H1 (cell line): ENCODE data around the gene TANC1. TPM values are rescaled to one million over a fixed set of nuclear protein-coding genes. Genes with fewer than 3 reads are reported as not detected.

Source experiments
- CTCF ChIA-PET: fragments of 300-600 bp; sonication (Branson Sonifier 250); formaldehyde crosslinking; loops from one replicate; lab custom pipeline; 2021; ENCODE audit not compliant: partially characterized antibody; lab: Charles Lee
- POLR2A ChIA-PET: fragments of 300-600 bp; sonication (Branson Sonifier 250); formaldehyde crosslinking; loops from one replicate; lab custom pipeline; 2021; ENCODE audit warnings: inconsistent platforms; ENCODE audit not compliant: partially characterized antibody; lab: Charles Lee
- DNase-seq, 2 experiments: peaks; one replicate each; pipeline versions ENCODE4 v3.0.0 to v3.0.0-alpha.2; 2010 to 2022; ENCODE audit warnings: low spot score in 2 of 2, low read depth in 1 of 2, mixed read lengths in 1 of 2
- FAIRE-seq: peaks from 2 replicates; lab custom pipeline; 2011; peaks lifted over from hg19 to GRCh38; lab: Jason Lieb, UNC
- H2AFZ ChIP-seq: 2 replicates; pipeline ENCODE4 v1.8.1; 2012; ENCODE audit warnings: low read length, inconsistent platforms
- H2AK5ac ChIP-seq: 2 replicates; pipeline ENCODE4 v1.6.1; 2013; ENCODE audit warnings: low read depth, low read length
- H2BK120ac ChIP-seq: replicated peaks from 2 replicates; pipeline ENCODE3; 2013; ENCODE audit warnings: low read depth, low read length, inconsistent platforms
- H2BK12ac ChIP-seq: 2 replicates; pipeline ENCODE4 v1.6.1; 2013; ENCODE audit warnings: low read depth, low read length
- H2BK15ac ChIP-seq: 2 replicates; pipeline ENCODE4 v1.6.1; 2013; ENCODE audit warnings: low read length
- H2BK20ac ChIP-seq: 2 replicates; pipeline ENCODE4 v1.6.1; 2013; ENCODE audit warnings: low read length
- H2BK5ac ChIP-seq: 2 replicates; pipeline ENCODE4 v1.6.1; 2013; ENCODE audit warnings: low read depth, low read length
- H3K14ac ChIP-seq: 2 replicates; pipeline ENCODE4 v1.6.1; 2013; ENCODE audit warnings: inconsistent platforms; ENCODE audit not compliant: insufficient read length
- H3K18ac ChIP-seq: 2 replicates; pipeline ENCODE4 v1.6.1; 2013; ENCODE audit warnings: low read length; ENCODE audit errors: extremely low read depth
- H3K23ac ChIP-seq: 2 replicates; pipeline ENCODE4 v1.6.1; 2013; ENCODE audit warnings: inconsistent platforms; ENCODE audit not compliant: insufficient read length
- H3K23me2 ChIP-seq: 2 replicates; pipeline ENCODE4 v1.6.1; 2013; ENCODE audit warnings: low read depth, low read length
- H3K27ac ChIP-seq: 2 replicates; pipeline ENCODE4 v1.6.1; 2011; ENCODE audit warnings: low read depth, low read length, inconsistent platforms
- H3K27me3 ChIP-seq, 4 experiments: replicated peaks in 1 of 4; 1 replicate in 1 of 4; 2 replicates in 3 of 4; pipeline versions ENCODE4 v1.6.1 to v1.8.1; 2011 to 2013; ENCODE audit warnings: low read length in 3 of 4, mild to moderate bottlenecking in 3 of 4, inconsistent platforms in 2 of 4, mixed read lengths in 2 of 4, moderate library complexity in 1 of 4; ENCODE audit not compliant: control insufficient read depth in 3 of 4, insufficient read depth in 3 of 4; ENCODE audit errors: extremely low read depth in 1 of 4
- H3K36me3 ChIP-seq, 4 experiments: 2 replicates each; pipeline versions ENCODE4 v1.6.1 to v1.8.1; 2011 to 2013; ENCODE audit warnings: mild to moderate bottlenecking in 4 of 4, low read length in 3 of 4, moderate library complexity in 2 of 4, control low read depth in 1 of 4, inconsistent platforms in 1 of 4; ENCODE audit not compliant: insufficient read depth in 4 of 4, control insufficient read depth in 2 of 4
- H3K4ac ChIP-seq: replicated peaks from 2 replicates; pipeline ENCODE3; 2013; ENCODE audit warnings: low read length, low read depth, mixed read lengths, inconsistent platforms; ENCODE audit not compliant: insufficient read length
- H3K4me1 ChIP-seq, 4 experiments: replicated peaks in 1 of 4; 1 replicate in 1 of 4; 2 replicates in 3 of 4; pipeline versions ENCODE4 v1.6.1 to v1.8.1; 2011 to 2013; ENCODE audit warnings: low read length in 3 of 4, inconsistent platforms in 2 of 4, mixed read lengths in 1 of 4; ENCODE audit not compliant: insufficient read depth in 4 of 4, control insufficient read depth in 3 of 4
- H3K4me2 ChIP-seq, 2 experiments: 2 replicates each; pipeline versions ENCODE4 v1.6.1 to v1.8.1; 2011 to 2013; ENCODE audit warnings: low read depth in 2 of 2, low read length in 2 of 2, control low read depth in 1 of 2, inconsistent platforms in 1 of 2, mild to moderate bottlenecking in 1 of 2; ENCODE audit not compliant: insufficient read depth in 1 of 2
- H3K4me3 ChIP-seq, 4 experiments: fragments of 200-600, 300-600 bp in 1 of 4; sonication (generic), shearing (Covaris generic), sonication (Bioruptor Twin) in 1 of 4; 2 replicates each; pipeline versions ENCODE4 v1.5.1 to v1.8.1; 2011 to 2016; ENCODE audit warnings: low read length in 4 of 4, low read depth in 3 of 4, control low read depth in 2 of 4, inconsistent platforms in 2 of 4, mild to moderate bottlenecking in 2 of 4, mixed read lengths in 1 of 4, moderate library complexity in 1 of 4; ENCODE audit not compliant: insufficient read depth in 2 of 4; ENCODE audit errors: extremely low read depth in 1 of 4
- H3K56ac ChIP-seq: replicated peaks from 2 replicates; pipeline ENCODE3; 2013; ENCODE audit warnings: low read depth, mild to moderate bottlenecking, mixed read lengths, low read length, inconsistent platforms; ENCODE audit not compliant: insufficient read length
- H3K79me1 ChIP-seq: 2 replicates; pipeline ENCODE4 v1.6.1; 2013; ENCODE audit warnings: low read depth, low read length, control low read depth
- H3K79me2 ChIP-seq, 2 experiments: 2 replicates each; pipeline versions ENCODE4 v1.6.1 to v1.8.1; 2012 to 2013; ENCODE audit warnings: low read length in 2 of 2, mild to moderate bottlenecking in 2 of 2, inconsistent platforms in 1 of 2; ENCODE audit not compliant: insufficient read depth in 2 of 2, control insufficient read depth in 1 of 2
- H3K9ac ChIP-seq, 4 experiments: replicated peaks in 1 of 4; 1 replicate in 1 of 4; 2 replicates in 3 of 4; pipeline versions ENCODE4 v1.6.1 to v1.8.1; 2011 to 2013; ENCODE audit warnings: low read depth in 3 of 4, low read length in 3 of 4, control low read depth in 2 of 4, mild to moderate bottlenecking in 2 of 4, moderate library complexity in 2 of 4, inconsistent platforms in 1 of 4; ENCODE audit errors: extremely low read depth in 1 of 4
- H3K9me3 ChIP-seq, 2 experiments: 2 replicates each; pipeline versions ENCODE4 v1.6.1 to v1.8.1; 2012 to 2013; ENCODE audit warnings: mild to moderate bottlenecking in 2 of 2, moderate library complexity in 2 of 2, control low read depth in 1 of 2, inconsistent platforms in 1 of 2, low read depth in 1 of 2, low read length in 1 of 2, mixed read lengths in 1 of 2; ENCODE audit not compliant: insufficient read depth in 2 of 2
- H4K20me1 ChIP-seq, 2 experiments: replicated peaks in 1 of 2; 2 replicates each; pipeline versions ENCODE3 to v1.8.1; 2011 to 2013; ENCODE audit warnings: inconsistent platforms in 2 of 2, low read length in 2 of 2, mild to moderate bottlenecking in 1 of 2; ENCODE audit not compliant: insufficient read depth in 2 of 2, control insufficient read depth in 1 of 2
- H4K5ac ChIP-seq: 2 replicates; pipeline ENCODE4 v1.6.1; 2013; ENCODE audit warnings: low read length, low read depth, mixed read lengths, inconsistent platforms; ENCODE audit not compliant: insufficient read length
- H4K8ac ChIP-seq: 2 replicates; pipeline ENCODE4 v1.8.0; 2013; ENCODE audit warnings: mild to moderate bottlenecking, moderate library complexity, low read length, inconsistent platforms; ENCODE audit not compliant: insufficient read depth; ENCODE audit errors: extremely low read depth
- H4K91ac ChIP-seq: replicated peaks from 2 replicates; pipeline ENCODE3; 2013; ENCODE audit warnings: low read length, mixed read lengths, inconsistent platforms; ENCODE audit not compliant: insufficient read length
- BACH1 ChIP-seq: IDR thresholded peaks from 2 replicates; pipeline ENCODE4 v1.6.1; 2012; ENCODE audit warnings: low read length, improper control_type of control experiment
- BCL11A ChIP-seq, 2 experiments: IDR thresholded peaks; one replicate each; pipeline ENCODE4 v1.6.1; 2011; ENCODE audit warnings: low read depth in 2 of 2, low read length in 2 of 2, mild to moderate bottlenecking in 2 of 2
- EP300 ChIP-seq, 2 experiments: IDR thresholded peaks; 1 replicate in 1 of 2; 2 replicates in 1 of 2; pipeline ENCODE4 v1.6.1; 2011 to 2012; ENCODE audit warnings: low read depth in 2 of 2, low read length in 2 of 2, mild to moderate bottlenecking in 2 of 2, borderline replicate concordance in 1 of 2, inconsistent platforms in 1 of 2, moderate library complexity in 1 of 2
- FOSL1 ChIP-seq: IDR thresholded peaks from 2 replicates; pipeline ENCODE4 v1.6.1; 2011; ENCODE audit warnings: mild to moderate bottlenecking, low read depth, low read length, moderate library complexity; ENCODE audit not compliant: insufficient read depth
- KDM4A ChIP-seq: IDR thresholded peaks from one replicate; pipeline ENCODE4 v1.7.1; 2012; ENCODE audit warnings: low read depth, mild to moderate bottlenecking, moderate library complexity, low read length, inconsistent platforms; ENCODE audit not compliant: severe bottlenecking
- POLR2A ChIP-seq, 2 experiments: IDR thresholded peaks; 1 replicate in 1 of 2; 2 replicates in 1 of 2; pipeline ENCODE4 v1.6.1; 2011; ENCODE audit warnings: low read depth in 2 of 2, low read length in 2 of 2, mild to moderate bottlenecking in 2 of 2; ENCODE audit errors: control extremely low read depth in 1 of 2
- RXRA ChIP-seq: IDR thresholded peaks from 2 replicates; pipeline ENCODE4 v1.6.1; 2011; ENCODE audit warnings: low read depth, mild to moderate bottlenecking, low read length, moderate library complexity; ENCODE audit not compliant: insufficient read depth
- WGBS, 2 experiments: shearing (Covaris generic) in 1 of 2; methylation state at CpG; one replicate each; pipeline versions ENCODE4 v1.1.6 to v1.1.7; 2013 to 2015; ENCODE audit warnings: low lambda C conversion rate in 2 of 2, mixed read lengths in 2 of 2, inconsistent platforms in 1 of 2, low coverage in 1 of 2, missing lambda C conversion rate in 1 of 2; ENCODE audit not compliant: insufficient replicate concordance in 2 of 2, insufficient coverage in 1 of 2, insufficient read length in 1 of 2; ENCODE audit errors: extremely low coverage in 1 of 2, missing lambda C conversion rate in 1 of 2; 5-methylcytosine and 5-hydroxymethylcytosine counted together
- polyA plus RNA-seq, 7 experiments: library from polyadenylated mRNA; depleted of rRNA in 3 of 7; stranded (reverse) in 5 of 7; unstranded in 2 of 7; fragments of >200 nt in 5 of 7; fragments of 200-250 nt in 2 of 7; gene quantifications; 1 replicate in 5 of 7; 2 replicates in 1 of 7; 4 replicates in 1 of 7; pipeline versions ENCODE4 v1.2.1 to v1.2.3, GENCODE V29; 2011 to 2013; ENCODE audit warnings: missing spikeins in 2 of 7, mixed read lengths in 2 of 7
- total RNA-seq: library from RNA; stranded (reverse); fragmentation: NEBNext Ultra II Directional; extraction: Animal tissue kit (Norgen Biotek cat#: 25700); gene quantifications from 2 replicates; pipeline ENCODE4 v1.2.1, GENCODE V29; 2021

The TANC1 gene
- total and polyA plus RNA-seq, 2 of the 8 experiments (the other 6 are each of a cell fraction or from before 2014, with no cell fraction given): 4.1 to 7.6 TPM

DNA sequence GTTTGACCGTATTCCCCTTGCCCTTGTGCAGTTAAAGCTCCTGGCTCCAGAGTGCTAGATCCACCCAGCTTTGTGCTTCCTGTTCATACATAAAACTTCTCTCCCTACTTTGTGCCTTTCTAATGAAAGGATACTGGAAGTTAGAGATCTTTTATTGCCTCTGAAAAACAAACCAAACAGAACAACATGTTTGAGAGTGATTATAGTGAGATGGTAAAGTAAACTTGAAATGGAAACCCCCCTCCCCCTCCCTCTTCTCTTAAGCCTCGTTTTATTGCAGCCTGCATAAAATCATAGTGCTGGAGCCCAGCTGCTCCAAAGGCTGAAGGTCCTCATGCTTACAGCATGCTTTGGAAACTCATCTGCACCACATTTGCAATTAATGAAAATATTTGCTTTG lies 125.1 kb downstream of the TANC1 start:
- H3K4me3 ChIP-seq: no peak overlapping the region
- TF ChIP-seq RXRA: no peak
- no peak for TF ChIP-seq EP300 (IDR thresholded peaks at IDR 0.05; ENCODE audit: borderline replicate concordance in 1 of 2, low read depth in 2 of 2, low read length in 2 of 2)
- TF ChIP-seq KDM4A: no peak
- no peak for TF ChIP-seq BCL11A (IDR thresholded peaks at IDR 0.05; ENCODE audit: low read depth in 2 of 2, low read length in 2 of 2)
- no peak for TF ChIP-seq BACH1
- TF ChIP-seq FOSL1: no peak
- TF ChIP-seq POLR2A (IDR thresholded peaks at IDR 0.05; ENCODE audit: control extremely low read depth in 1 of 2, low read depth in 2 of 2, low read length in 2 of 2): no peak
- TF ChIP-seq, all 59 proteins: peak for 0
- Histone ChIP-seq H3K79me2 (no peaks in the 10 kb centered on the region), H3K36me3 (no peaks in the 10 kb centered on the region), H3K14ac (no peak overlapping the region), H2AK5ac (no peak overlapping the region), H2BK5ac (no peak overlapping the region), H3K27me3 (no peaks in the 10 kb centered on the region), H3K23me2 (no peaks in the 10 kb centered on the region), H2BK120ac (no peak overlapping the region), H3K56ac (no peak overlapping the region), H3K23ac (no peak overlapping the region), H4K20me1 (no peaks in the 10 kb centered on the region), H3K9ac (no peak overlapping the region), H4K91ac (no peak overlapping the region), H3K79me1 (no peaks in the 10 kb centered on the region), H3K4ac (no peak overlapping the region), H3K18ac (no peak overlapping the region), H3K4me2 (no peak overlapping the region), H3K4me1 (peaks cover 0 to 6% (median 0%) of the 10 kb centered on the region in 4 experiments; a peak in 1 of 7 replicates), H3K9me3 (no peaks in the 10 kb centered on the region), H2BK12ac (no peak overlapping the region), H2AFZ (no peak overlapping the region), H2BK20ac (no peak overlapping the region), H2BK15ac (no peak overlapping the region), H4K8ac (no peak overlapping the region), H3K27ac (no peak overlapping the region), H4K5ac (no peak overlapping the region)
- CTCF ChIA-PET: interaction anchor here (0.8 to 1.0 kb wide), 2 partner anchors 15 to 25 kb away, joined by 3 to 4 read pairs; no protein-coding TSS in a partner anchor
- DNase-seq: no peak
- POLR2A ChIA-PET: interaction anchor here (0.7 to 1.5 kb wide), 2 partner anchors 15 to 18 kb away, joined by 3 read pairs; no protein-coding TSS in a partner anchor
- 85% methylated on average over 2 of the region's 2 CpGs; no CpG with 5 or more reads in 1 of the 2 experiments for WGBS, 2 experiments
- no peak for FAIRE-seq
